NT2/D1 (cell line): ENCODE results near the gene AKR7A2.

Experiments used
- DNase-seq: peaks from one replicate; pipeline ENCODE4 v3.0.0-alpha.2; 2011; ENCODE audit warnings: low read depth, low spot score
- H3K27me3 ChIP-seq: 2 replicates; pipeline ENCODE4 v1.6.0; 2011; ENCODE audit warnings: mild to moderate bottlenecking; ENCODE audit not compliant: insufficient read length, insufficient read depth
- H3K36me3 ChIP-seq: 2 replicates; pipeline ENCODE4 v1.6.1; 2011; ENCODE audit warnings: mild to moderate bottlenecking, low read length, mixed read lengths; ENCODE audit not compliant: insufficient read depth, insufficient read length
- H3K4me1 ChIP-seq: 2 replicates; pipeline ENCODE4 v1.5.1; 2011; ENCODE audit not compliant: insufficient read depth, insufficient read length
- H3K4me3 ChIP-seq: 2 replicates; pipeline ENCODE4 v1.5.1; 2011; ENCODE audit warnings: low read depth; ENCODE audit not compliant: insufficient read length
- H3K9ac ChIP-seq: 2 replicates; pipeline ENCODE4 v1.6.0; 2011; ENCODE audit warnings: low read depth; ENCODE audit not compliant: insufficient read length
- H3K9me3 ChIP-seq: 2 replicates; pipeline ENCODE4 v1.5.1; 2011; ENCODE audit warnings: mild to moderate bottlenecking, low read length; ENCODE audit not compliant: insufficient read depth
- SUZ12 ChIP-seq: IDR thresholded peaks from 2 replicates; pipeline ENCODE4 v1.6.1; 2011; ENCODE audit not compliant: insufficient read length, insufficient read depth; ENCODE audit errors: extremely low read depth
- YY1 ChIP-seq: IDR thresholded peaks from 2 replicates; pipeline ENCODE4 v1.6.1; 2011; ENCODE audit not compliant: insufficient read length, insufficient read depth
- ZNF274 ChIP-seq: IDR thresholded peaks from 2 replicates; pipeline ENCODE4 v1.6.1; 2011; ENCODE audit warnings: mild to moderate bottlenecking, low read depth, low read length

Gene AKR7A2

GRCh38 chr1:19356266-19356665 lies 44.3 kb upstream of the AKR7A2 start:
- no peak overlapping the region for H3K4me3 ChIP-seq
- H3K4me1 ChIP-seq: peaks cover 17% of the 10 kb centered on the region
- H3K36me3 ChIP-seq: peaks cover 74% of the 10 kb centered on the region
- H3K9me3 ChIP-seq: no peaks in the 10 kb centered on the region
- H3K27me3 ChIP-seq: no peaks in the 10 kb centered on the region
- TF ChIP-seq ZNF274 (no peak), YY1 (no peak), SUZ12 (no peak)
- no peak for DNase-seq
- no peak overlapping the region for H3K9ac ChIP-seq

- no peak overlapping the region for H3K9ac ChIP-seq
- H3K9me3 ChIP-seq: no peaks in the 10 kb centered on the region
- no peaks in the 10 kb centered on the region for H3K27me3 ChIP-seq
- no peak for DNase-seq
- no peak overlapping the region for H3K4me3 ChIP-seq
- H3K4me1 ChIP-seq: peaks cover 17% of the 10 kb centered on the region
- peaks cover 76% of the 10 kb centered on the region for H3K36me3 ChIP-seq
- TF ChIP-seq ZNF274: no peak
- no peak for TF ChIP-seq SUZ12
- TF ChIP-seq YY1: no peak
Observed at GRCh38 chr1:19354531-19354981, 42.6 kb upstream of the AKR7A2 start.

- no peak for TF ChIP-seq SUZ12
- TF ChIP-seq ZNF274: no peak
- no peak for TF ChIP-seq YY1
- H3K9ac ChIP-seq: no peak overlapping the region
- no peak for DNase-seq
- peaks cover 81% of the 10 kb centered on the region for H3K36me3 ChIP-seq
- H3K4me1 ChIP-seq: peaks cover 17% of the 10 kb centered on the region
- H3K9me3 ChIP-seq: no peaks in the 10 kb centered on the region
- H3K4me3 ChIP-seq: no peak overlapping the region
- H3K27me3 ChIP-seq: no peaks in the 10 kb centered on the region
Observed at GRCh38 chr1:19353596-19353995, 41.7 kb upstream of the AKR7A2 start.

- DNase-seq: no peak
Observed at GRCh38 chr1:19352839-19353238, 40.9 kb upstream of the AKR7A2 start.

GRCh38 chr1:19351873-19352272 lies 39.9 kb upstream of the AKR7A2 start:
- Histone ChIP-seq H3K27me3 (no peaks in the 10 kb centered on the region), H3K9me3 (no peaks in the 10 kb centered on the region), H3K36me3 (peaks cover 83% of the 10 kb centered on the region), H3K4me3 (no peak overlapping the region), H3K4me1 (peaks cover 17% of the 10 kb centered on the region), H3K9ac (no peak overlapping the region)
- no peak for TF ChIP-seq YY1
- no peak for TF ChIP-seq ZNF274
- TF ChIP-seq SUZ12: no peak
- DNase-seq: no peak

More at GRCh38 chr1:19352839-19353238, 40.9 kb upstream of the AKR7A2 start:
- no peak overlapping the region for H3K4me3 ChIP-seq
- no peaks in the 10 kb centered on the region for H3K9me3 ChIP-seq
- H3K9ac ChIP-seq: peak overlapping the region; percentile 38
- H3K36me3 ChIP-seq: peaks cover 85% of the 10 kb centered on the region
- TF ChIP-seq SUZ12: no peak
- no peak for TF ChIP-seq ZNF274
- TF ChIP-seq YY1: no peak
- H3K27me3 ChIP-seq: no peaks in the 10 kb centered on the region
- H3K4me1 ChIP-seq: peaks cover 17% of the 10 kb centered on the region

GRCh38 chr1:19350566-19350965 lies 38.6 kb upstream of the AKR7A2 start:
- Histone ChIP-seq H3K4me3 (no peak overlapping the region), H3K36me3 (peaks cover 75% of the 10 kb centered on the region), H3K27me3 (no peaks in the 10 kb centered on the region), H3K4me1 (peaks cover 17% of the 10 kb centered on the region), H3K9me3 (no peaks in the 10 kb centered on the region), H3K9ac (no peak overlapping the region)
- TF ChIP-seq ZNF274 (no peak), SUZ12 (no peak), YY1 (no peak)
- no peak for DNase-seq

GRCh38 chr1:19349999-19350398 lies 38.1 kb upstream of the AKR7A2 start:
- Histone ChIP-seq H3K4me1 (peaks cover 17% of the 10 kb centered on the region), H3K9me3 (no peaks in the 10 kb centered on the region), H3K36me3 (peaks cover 78% of the 10 kb centered on the region), H3K4me3 (no peak overlapping the region), H3K27me3 (no peaks in the 10 kb centered on the region), H3K9ac (no peak overlapping the region)
- no peak for DNase-seq
- TF ChIP-seq ZNF274: no peak
- TF ChIP-seq YY1: no peak
- TF ChIP-seq SUZ12: no peak
